Activated CD4-positive, alpha-beta T cell treated with anti-CD3 and anti-CD28 coated beads, Interleukin-2, Interleukin-6, amounts not matched to agents 100 ng/mL and 50 ng/mL, durations not matched to agents 16 hours and 8 hours (primary cell): Measurements from ENCODE around the gene FADS3.

ENCODE experiments used
- DNase-seq: peaks from one replicate; pipeline ENCODE4 v3.0.0-alpha.2; 2020

The FADS3 gene

GRCh38 chr11:61833471-61833870, 57.9 kb downstream of the FADS3 start:
- peak; percentile 49 for DNase-seq

GRCh38 chr11:61832754-61833153, 58.6 kb downstream of the FADS3 start:
- no peak for DNase-seq

GRCh38 chr11:61832207-61832606, 59.1 kb downstream of the FADS3 start:
- no peak for DNase-seq

- DNase-seq: no peak
Observed at GRCh38 chr11:61830237-61831105, 60.9 kb downstream of the FADS3 start.

- no peak for DNase-seq
Observed at GRCh38 chr11:61829806-61830205, 61.5 kb downstream of the FADS3 start.

- peak; percentile 69 for DNase-seq
Observed at GRCh38 chr11:61828629-61829407, 62.5 kb downstream of the FADS3 start.

GRCh38 chr11:61828379-61828628, 63.0 kb downstream of the FADS3 start:
- no peak for DNase-seq

- DNase-seq: peak; percentile 98
Observed at GRCh38 chr11:61827571-61828378, 63.6 kb downstream of the FADS3 start, which contains the start of gene FADS2. Gene FADS2, plus strand, starts transcription at chr11:61828300. Its CDS starts 91 bp downstream, at chr11:61828391.

GRCh38 chr11:61826930-61827570, 64.3 kb downstream of the FADS3 start:
- peak; percentile 52 for DNase-seq
